Measurements from ENCODE around the gene GTPBP2. TPM values are rescaled to one million over a fixed set of nuclear protein-coding genes. Genes with fewer than 3 reads are reported as not detected.
"Not testable (repeated sequence)": the region's sequence is repeated elsewhere in the genome, so short reads cannot be mapped to it uniquely, and the experiment has no call there.

GTPBP2 gene
- polyA plus RNA-seq, 3 donors = 47.4 to 67.8 (median 65.4) TPM

DNA sequence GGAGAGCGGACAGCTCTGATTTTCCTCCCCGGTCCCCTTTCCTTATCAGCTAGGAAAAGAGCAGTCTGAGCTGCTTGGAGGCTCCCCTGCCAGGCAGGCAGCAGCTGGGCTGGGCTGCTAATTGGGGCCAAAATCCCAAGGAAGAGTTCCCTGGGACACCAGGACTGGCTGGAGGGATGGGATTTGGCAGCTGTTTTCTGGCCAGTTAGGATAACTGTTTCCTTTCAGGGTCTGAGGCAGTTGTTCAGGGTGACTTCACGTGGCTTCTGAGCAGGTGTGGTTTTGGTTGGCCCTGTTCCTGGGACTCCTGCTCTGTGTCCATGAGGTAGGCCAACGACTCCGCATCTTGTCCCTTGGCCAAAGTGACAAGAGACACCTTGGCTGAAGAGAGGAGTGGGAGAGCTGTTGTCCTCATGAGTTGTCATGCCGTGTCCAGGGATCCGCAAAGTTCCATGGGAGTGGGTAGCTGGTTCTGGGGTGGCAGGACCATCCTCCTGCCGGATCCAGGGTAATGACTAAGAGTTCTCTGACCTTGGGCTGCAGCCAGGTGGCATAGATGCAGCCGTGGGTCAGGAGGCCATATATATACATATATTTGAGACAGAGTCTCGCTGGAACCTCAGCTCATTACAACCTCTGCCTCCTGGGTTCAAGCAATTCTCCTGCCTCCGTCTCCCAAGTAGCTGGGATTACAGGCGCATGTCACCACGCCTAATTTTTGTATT is 37.3 kb upstream of the GTPBP2 start:
- no peak for DNase-seq

DNA sequence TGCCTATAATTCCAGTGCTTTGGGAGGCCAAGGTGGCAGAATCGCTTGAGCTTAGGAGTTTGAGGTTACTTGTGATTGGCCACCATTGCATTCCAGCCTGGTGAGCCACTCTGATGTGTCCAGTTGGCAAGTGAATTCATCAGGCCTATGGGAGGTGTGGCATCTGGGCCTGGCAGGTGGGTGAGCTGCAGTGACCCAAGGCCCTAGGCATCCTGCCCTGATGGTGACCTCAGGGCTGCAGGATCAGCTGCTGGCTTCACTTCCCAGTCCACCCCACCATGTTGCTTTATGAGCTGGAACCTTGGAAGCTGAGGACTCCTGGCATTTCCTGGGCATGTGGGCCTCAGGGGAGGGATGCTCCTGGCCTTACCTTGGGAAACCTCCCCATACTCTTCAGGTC is 36.3 kb upstream of the GTPBP2 start:
- no peak for DNase-seq

DNA sequence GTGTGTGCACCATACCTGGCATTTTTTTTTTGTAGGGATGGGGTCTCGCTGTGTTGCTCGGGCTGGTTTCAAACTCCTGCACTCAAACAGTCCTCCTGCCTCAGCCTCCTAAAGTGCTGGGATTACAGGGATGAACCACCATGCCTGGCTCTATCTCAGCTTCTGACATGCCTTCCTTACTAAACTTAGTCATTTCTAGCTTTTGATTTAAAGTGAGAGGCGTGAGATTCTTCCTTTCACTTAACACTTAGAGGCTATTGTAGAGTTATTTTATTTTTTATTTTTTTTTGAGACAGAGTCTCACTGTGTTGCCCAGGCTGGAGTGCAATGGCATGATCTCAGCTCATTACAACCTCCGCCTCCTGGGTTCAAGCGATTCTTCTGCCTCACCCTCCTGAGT is 33.9 kb upstream of the GTPBP2 start:
- DNase-seq = not testable (repeated sequence)

DNA sequence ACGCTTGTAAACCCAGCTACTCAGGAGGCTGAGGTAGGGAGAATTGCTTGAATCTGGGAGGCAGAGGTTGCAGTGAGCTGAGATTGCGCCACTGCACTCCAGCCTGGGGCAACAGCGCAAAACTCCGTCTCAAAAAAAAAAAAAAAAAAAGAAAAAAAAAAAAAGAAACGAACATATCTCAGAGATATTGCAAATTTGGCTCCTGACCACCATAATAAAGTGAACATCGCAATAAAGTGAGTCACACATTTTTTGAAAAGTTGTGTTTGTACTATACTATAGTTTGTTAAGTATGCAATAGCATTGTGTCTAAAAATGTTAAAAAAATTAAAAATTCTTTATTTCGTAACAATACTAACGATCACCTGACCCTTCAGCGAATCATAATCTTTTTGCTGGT is 29.1 kb upstream of the GTPBP2 start:
- DNase-seq = no peak

- DNase-seq = no peak
These were observed 28.2 kb upstream of the GTPBP2 start for GRCh38 chr6:43657221-43657802.

DNA sequence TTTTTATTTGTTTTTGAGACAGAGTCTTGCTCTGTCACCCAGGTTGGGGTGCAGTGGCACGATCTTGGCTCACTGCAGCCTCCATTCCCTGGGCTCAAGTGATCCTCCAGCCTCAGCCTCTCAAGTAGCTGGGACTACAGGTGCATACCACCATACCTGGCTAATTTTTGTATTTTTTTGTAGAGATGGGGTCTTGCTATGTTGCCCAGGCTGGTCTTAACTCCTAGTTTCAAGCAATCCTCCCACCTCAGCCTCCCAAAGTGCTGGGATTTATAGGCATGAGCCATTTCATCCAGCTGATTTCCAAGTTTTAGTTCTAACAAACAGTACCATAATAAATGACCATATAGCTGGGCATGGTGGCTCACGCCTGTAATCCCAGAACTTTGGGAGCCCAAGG is 23.8 kb upstream of the GTPBP2 start:
- not testable (repeated sequence) for DNase-seq

- DNase-seq = no peak
These were observed 19.2 kb upstream of the GTPBP2 start for GRCh38 chr6:43648248-43648647.

DNA sequence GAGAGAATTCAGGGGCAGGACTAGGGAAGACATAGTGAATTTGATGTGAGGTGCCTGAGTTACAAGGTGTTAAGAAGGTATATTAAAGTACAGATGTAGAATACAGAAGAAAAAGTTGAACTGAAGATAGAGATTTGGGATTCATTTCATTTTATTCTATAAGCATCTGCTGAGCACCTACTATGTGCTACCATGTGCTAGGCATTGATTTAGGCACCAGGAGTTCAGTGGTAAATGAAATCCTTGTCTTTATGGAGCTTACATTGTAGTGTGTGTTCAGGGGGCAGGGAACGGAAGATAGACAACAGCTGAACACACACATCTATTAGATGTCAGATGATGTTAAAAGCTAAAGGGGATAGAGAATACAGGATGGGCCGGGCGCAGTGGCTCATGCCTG is 18.5 kb upstream of the GTPBP2 start:
- no peak for DNase-seq

- DNase-seq = no peak
These were observed 16.5 kb upstream of the GTPBP2 start for GRCh38 chr6:43645613-43645964.

GRCh38 chr6:43644940-43645612 is 16.0 kb upstream of the GTPBP2 start, which contains the start of gene RSPH9:
RSPH9 (plus strand) TSS chr6:43645036; CDS start chr6:43645099, 63 bp downstream.
- peak; percentile 76 for DNase-seq

- DNase-seq = no peak
These were observed 11.1 kb upstream of the GTPBP2 start for GRCh38 chr6:43639984-43640800.

DNA sequence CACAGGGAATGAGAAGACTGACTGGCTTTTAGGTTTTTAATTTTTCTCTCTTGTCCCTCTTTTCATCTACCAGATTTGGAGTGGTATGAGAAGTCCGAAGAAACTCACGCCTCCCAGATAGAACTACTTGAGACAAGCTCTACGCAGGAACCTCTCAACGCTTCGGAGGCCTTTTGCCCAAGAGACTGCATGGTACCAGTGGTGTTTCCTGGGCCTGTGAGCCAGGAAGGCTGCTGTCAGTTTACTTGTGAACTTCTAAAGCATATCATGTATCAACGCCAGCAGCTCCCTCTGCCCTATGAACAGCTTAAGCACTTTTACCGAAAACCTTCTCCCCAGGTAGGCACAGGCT is 7.2 kb upstream of the GTPBP2 start:
- no peak for DNase-seq

- peak; percentile 84 for DNase-seq
These were observed 6.6 kb upstream of the GTPBP2 start, which contains the start of gene MAD2L1BP for GRCh38 chr6:43635387-43636307. MAD2L1BP (plus strand) TSS chr6:43635840; CDS start chr6:43635876, 36 bp downstream.

- no peak for DNase-seq
These were observed 5.7 kb upstream of the GTPBP2 start for GRCh38 chr6:43634702-43635303.

DNA sequence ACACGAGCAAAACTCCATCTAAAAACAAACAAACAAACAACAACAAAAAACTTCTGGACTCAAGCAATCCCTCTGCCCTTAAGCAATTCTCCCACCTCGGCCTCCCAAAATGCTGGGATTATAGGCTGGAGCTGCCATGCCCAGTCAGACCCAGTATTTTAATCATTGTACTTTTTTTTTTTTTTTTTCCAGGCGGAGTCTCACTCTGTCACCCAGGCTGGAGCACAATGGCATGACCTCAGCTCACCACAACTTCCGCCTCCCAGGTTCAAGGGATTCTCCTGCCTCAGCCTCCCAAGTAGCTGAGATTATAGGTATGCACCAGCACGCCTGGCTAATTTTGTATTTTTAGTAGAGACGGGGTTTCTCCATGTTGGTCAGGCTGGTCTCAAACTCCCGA is 3.9 kb upstream of the GTPBP2 start:
- DNase-seq = not testable (repeated sequence)

GRCh38 chr6:43630980-43631619 is 2.0 kb upstream of the GTPBP2 start:
- no peak for DNase-seq

- DNase-seq = peak; percentile 97
These were observed 639 bp upstream of the GTPBP2 start for GRCh38 chr6:43629505-43630300.

DNA sequence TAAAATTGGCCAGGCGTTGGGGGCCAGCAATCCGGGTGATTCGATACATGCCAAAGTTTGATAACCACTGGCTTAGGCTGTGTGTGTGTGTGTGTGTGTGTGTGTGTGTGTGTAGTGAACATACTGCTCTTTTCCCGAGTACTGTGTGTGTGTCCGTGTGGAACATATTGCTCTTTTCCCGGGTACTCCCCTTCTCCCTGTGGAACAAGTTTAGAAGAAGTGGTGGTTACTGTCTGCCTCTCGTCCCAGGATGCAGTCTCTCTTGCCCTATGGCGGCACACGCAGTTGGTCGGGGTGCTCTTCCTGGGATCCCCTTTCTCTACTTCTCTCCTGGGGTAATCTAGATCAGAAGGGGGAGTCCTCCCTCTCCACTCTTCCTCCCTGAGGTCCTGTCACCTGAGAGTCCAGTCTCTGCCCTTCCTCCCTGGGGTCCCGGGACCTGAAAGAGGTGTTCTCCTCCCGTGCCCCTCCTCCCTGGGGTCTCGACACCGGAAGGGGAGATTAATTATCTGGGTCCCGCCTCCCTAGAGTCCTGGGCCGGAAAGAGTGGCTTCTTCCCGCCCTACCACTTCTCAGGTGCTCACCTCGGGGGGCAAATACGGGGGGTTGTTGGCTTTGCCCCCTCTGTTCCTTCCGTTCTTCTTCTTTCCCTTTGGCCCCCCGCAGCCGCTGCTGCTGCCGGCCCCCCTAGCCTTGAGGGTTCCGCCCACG is 516 bp downstream of the GTPBP2 start:
- DNase-seq = peak; percentile 61

All from renal pelvis (tissue), 4 donors.